Sigmoid colon (tissue), 4 donors: ENCODE results near the gene EFHB.

Source experiments
- EP300 ChIP-seq, 4 donors: sonication (generic); formaldehyde crosslinking; IDR thresholded peaks; one replicate each; pipeline ENCODE4 v1.6.1; 2017; ENCODE audit warnings: antibody characterized with exemption in 4 of 4
- POLR2A ChIP-seq, 2 donors: fragments of 450-650 bp; IDR thresholded peaks; one replicate each; pipeline ENCODE4 v1.6.1; 2016; ENCODE audit warnings: antibody characterized with exemption in 2 of 2, mild to moderate bottlenecking in 2 of 2, moderate library complexity in 2 of 2
- POLR2AphosphoS5 ChIP-seq, 4 donors: sonication (generic); formaldehyde crosslinking; IDR thresholded peaks; one replicate each; pipeline ENCODE4 v1.6.1; 2017; ENCODE audit warnings: antibody characterized with exemption in 4 of 4
- TF ChIP-seq, protein P1 (sequence below), 4 experiments: fragments of 450-650 bp in 3 of 4; fragments of 200-600 bp in 1 of 4; IDR thresholded peaks; one replicate each; pipeline ENCODE4 v1.5.1; 2016 to 2019; ENCODE audit warnings: antibody characterized with exemption in 4 of 4, mild to moderate bottlenecking in 3 of 4, moderate library complexity in 2 of 4

DNA sequence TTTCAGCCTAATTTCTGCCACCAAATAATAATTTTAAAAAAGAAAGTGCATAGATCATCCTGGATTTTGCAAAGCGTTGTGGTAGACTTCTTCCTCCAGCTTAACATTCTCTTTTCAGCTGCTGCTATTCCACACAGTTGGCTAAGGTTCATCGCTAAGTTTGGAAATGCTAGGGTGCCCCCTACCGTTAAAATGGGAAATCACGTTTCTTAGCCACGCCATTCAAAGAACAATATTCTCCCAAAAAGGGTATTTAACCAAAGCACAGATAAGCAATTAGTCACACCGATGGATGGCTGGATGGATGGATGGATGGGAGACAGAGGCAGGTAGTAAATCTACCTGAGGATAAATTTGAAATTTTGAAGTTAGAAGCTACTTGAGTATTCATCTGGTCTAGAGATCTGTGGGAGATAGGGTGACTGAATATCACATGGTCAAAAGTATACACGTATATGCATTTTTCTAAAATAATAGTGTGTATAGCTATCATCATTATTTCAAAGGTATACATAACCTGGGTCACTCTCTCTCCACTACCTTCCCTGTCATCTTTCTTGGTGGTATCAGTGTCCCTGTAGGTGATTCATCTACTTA, 67.2 kb downstream of the EFHB start:
- TF ChIP-seq, protein P1, sequence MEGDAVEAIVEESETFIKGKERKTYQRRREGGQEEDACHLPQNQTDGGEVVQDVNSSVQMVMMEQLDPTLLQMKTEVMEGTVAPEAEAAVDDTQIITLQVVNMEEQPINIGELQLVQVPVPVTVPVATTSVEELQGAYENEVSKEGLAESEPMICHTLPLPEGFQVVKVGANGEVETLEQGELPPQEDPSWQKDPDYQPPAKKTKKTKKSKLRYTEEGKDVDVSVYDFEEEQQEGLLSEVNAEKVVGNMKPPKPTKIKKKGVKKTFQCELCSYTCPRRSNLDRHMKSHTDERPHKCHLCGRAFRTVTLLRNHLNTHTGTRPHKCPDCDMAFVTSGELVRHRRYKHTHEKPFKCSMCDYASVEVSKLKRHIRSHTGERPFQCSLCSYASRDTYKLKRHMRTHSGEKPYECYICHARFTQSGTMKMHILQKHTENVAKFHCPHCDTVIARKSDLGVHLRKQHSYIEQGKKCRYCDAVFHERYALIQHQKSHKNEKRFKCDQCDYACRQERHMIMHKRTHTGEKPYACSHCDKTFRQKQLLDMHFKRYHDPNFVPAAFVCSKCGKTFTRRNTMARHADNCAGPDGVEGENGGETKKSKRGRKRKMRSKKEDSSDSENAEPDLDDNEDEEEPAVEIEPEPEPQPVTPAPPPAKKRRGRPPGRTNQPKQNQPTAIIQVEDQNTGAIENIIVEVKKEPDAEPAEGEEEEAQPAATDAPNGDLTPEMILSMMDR (IDR thresholded peaks at IDR 0.05) = peak; percentile 47 to 70 (median 60)
- TF ChIP-seq POLR2A (IDR thresholded peaks at IDR 0.05) (no peak), POLR2AphosphoS5 (IDR thresholded peaks at IDR 0.05) (no peak), EP300 (IDR thresholded peaks at IDR 0.05) (no peak)
